ENCODE data around the gene LRRN2.

GRCh38 chr1:204571128-204571527 lies 114.4 kb downstream of the LRRN2 start:
- TF ChIP-seq EZH2 (IDR thresholded peaks at IDR 0.05; ENCODE audit: borderline replicate concordance) = no peak
- no peak for TF ChIP-seq CTCF (IDR thresholded peaks at IDR 0.05; ENCODE audit: poor library complexity)
